H9 (cell line): Measurements from ENCODE around the gene FSIP1. TPM values are rescaled to one million over a fixed set of nuclear protein-coding genes. Genes with fewer than 3 reads are reported as not detected.

Experiments used
- DNase-seq: peaks from one replicate; pipeline ENCODE4 v3.0.0-alpha.2; 2017
- H2AFZ ChIP-seq: one replicate; pipeline ENCODE4 v1.6.1; 2013; ENCODE audit warnings: mild to moderate bottlenecking, low read length, control low read depth, moderate library complexity
- H2AK5ac ChIP-seq: 2 replicates; pipeline ENCODE4 v1.6.1; 2013; ENCODE audit warnings: low read length, control low read depth, mixed read lengths; ENCODE audit not compliant: insufficient read length
- H2BK120ac ChIP-seq: one replicate; pipeline ENCODE4 v1.6.1; 2013; ENCODE audit warnings: low read depth, mild to moderate bottlenecking, low read length, control low read depth, inconsistent platforms; ENCODE audit not compliant: poor library complexity, severe bottlenecking
- H2BK12ac ChIP-seq: 2 replicates; pipeline ENCODE4 v1.6.1; 2013; ENCODE audit warnings: low read length, control low read depth, mixed read lengths, low read depth; ENCODE audit not compliant: insufficient read length
- H2BK15ac ChIP-seq: 2 replicates; pipeline ENCODE4 v1.6.1; 2013; ENCODE audit warnings: low read depth, low read length, control low read depth
- H2BK20ac ChIP-seq: one replicate; pipeline ENCODE4 v1.6.1; 2013; ENCODE audit warnings: low read depth, mild to moderate bottlenecking, low read length, control low read depth, inconsistent platforms; ENCODE audit not compliant: poor library complexity, severe bottlenecking
- H2BK5ac ChIP-seq: 2 replicates; pipeline ENCODE4 v1.6.1; 2013; ENCODE audit warnings: low read length, control low read depth, mixed read lengths; ENCODE audit not compliant: insufficient read length
- H3K14ac ChIP-seq: 2 replicates; pipeline ENCODE4 v1.6.1; 2013; ENCODE audit warnings: low read length, control low read depth; ENCODE audit not compliant: insufficient read depth
- H3K18ac ChIP-seq: 2 replicates; pipeline ENCODE4 v1.6.1; 2013; ENCODE audit warnings: low read depth, mild to moderate bottlenecking, mixed read lengths, low read length, control low read depth; ENCODE audit not compliant: insufficient read length
- H3K23ac ChIP-seq: 2 replicates; pipeline ENCODE4 v1.6.1; 2013; ENCODE audit warnings: low read length, control low read depth, mixed read lengths, low read depth; ENCODE audit not compliant: insufficient read length
- H3K23me2 ChIP-seq: 2 replicates; pipeline ENCODE4 v1.6.1; 2013; ENCODE audit warnings: low read depth, mild to moderate bottlenecking, mixed read lengths, low read length, control low read depth; ENCODE audit not compliant: insufficient read length, poor library complexity, severe bottlenecking
- H3K27ac ChIP-seq: 2 replicates; pipeline ENCODE4 v1.5.1; 2013; ENCODE audit warnings: low read length, control low read depth, mixed read lengths, low read depth; ENCODE audit not compliant: insufficient read length
- H3K27me3 ChIP-seq: 2 replicates; pipeline ENCODE4 v1.6.1; 2013; ENCODE audit warnings: low read length, control low read depth, inconsistent platforms; ENCODE audit not compliant: insufficient read depth
- H3K4ac ChIP-seq: 2 replicates; pipeline ENCODE4 v1.6.1; 2013; ENCODE audit warnings: low read depth, mild to moderate bottlenecking, control low read depth, inconsistent platforms, low read length, moderate library complexity
- H3K4me1 ChIP-seq: 2 replicates; pipeline ENCODE4 v1.6.1; 2013; ENCODE audit warnings: low read length, control low read depth, inconsistent platforms; ENCODE audit not compliant: insufficient read depth
- H3K4me2 ChIP-seq: 2 replicates; pipeline ENCODE4 v1.6.1; 2013; ENCODE audit warnings: low read length, control low read depth, mixed read lengths; ENCODE audit not compliant: insufficient read length, insufficient read depth
- H3K56ac ChIP-seq: 2 replicates; pipeline ENCODE4 v1.6.1; 2013; ENCODE audit warnings: low read depth, mild to moderate bottlenecking, mixed read lengths, low read length, control low read depth; ENCODE audit not compliant: insufficient read length
- H3K79me1 ChIP-seq: 2 replicates; pipeline ENCODE4 v1.6.1; 2013; ENCODE audit warnings: low read depth, mild to moderate bottlenecking, moderate library complexity, low read length, control low read depth, inconsistent platforms; ENCODE audit not compliant: insufficient read depth, poor library complexity, severe bottlenecking
- H3K79me2 ChIP-seq: 2 replicates; pipeline ENCODE4 v1.6.1; 2013; ENCODE audit warnings: low read length, control low read depth, inconsistent platforms; ENCODE audit not compliant: insufficient read depth
- H3K9ac ChIP-seq: 2 replicates; pipeline ENCODE4 v1.6.1; 2013; ENCODE audit warnings: low read length, control low read depth, mixed read lengths; ENCODE audit not compliant: insufficient read length; ENCODE audit errors: extremely low read depth
- H3K9me3 ChIP-seq: one replicate; pipeline ENCODE4 v1.6.1; 2013; ENCODE audit warnings: low read depth, low read length, inconsistent platforms; ENCODE audit not compliant: control insufficient read depth
- H3T11ph ChIP-seq: one replicate; pipeline ENCODE4 v1.6.1; 2013; ENCODE audit warnings: mild to moderate bottlenecking, low read length, control low read depth, inconsistent platforms
- H4K20me1 ChIP-seq: one replicate; pipeline ENCODE4 v1.6.1; 2013; ENCODE audit not compliant: control insufficient read depth, insufficient read length, insufficient read depth
- H4K5ac ChIP-seq: 2 replicates; pipeline ENCODE4 v1.6.1; 2013; ENCODE audit warnings: low read depth, mild to moderate bottlenecking, mixed read lengths, low read length, control low read depth; ENCODE audit not compliant: insufficient read length
- H4K8ac ChIP-seq: replicated peaks from 2 replicates; pipeline ENCODE4 v1.6.1; 2013; ENCODE audit warnings: low read length, control low read depth, mixed read lengths, low read depth; ENCODE audit not compliant: insufficient read length
- H4K91ac ChIP-seq: 2 replicates; pipeline ENCODE4 v1.6.1; 2013; ENCODE audit warnings: low read depth, mild to moderate bottlenecking, moderate library complexity, mixed read lengths, low read length, control low read depth; ENCODE audit not compliant: insufficient read length
- H3K27ac Mint-ChIP-seq, 3 experiments: 2 replicates in 2 of 3; 3 replicates in 1 of 3; pipeline ENCODE4 v1.8.0; 2020 to 2021; ENCODE audit warnings: mixed read lengths in 3 of 3, mild to moderate bottlenecking in 1 of 3, moderate library complexity in 1 of 3
- H3K27me3 Mint-ChIP-seq: 2 replicates; pipeline ENCODE4 v1.8.0; 2021; ENCODE audit warnings: low read depth, mild to moderate bottlenecking, moderate library complexity, mixed read lengths
- H3K36me3 Mint-ChIP-seq, 3 experiments: 2 replicates in 2 of 3; 3 replicates in 1 of 3; pipeline ENCODE4 v1.8.0; 2020 to 2021; ENCODE audit warnings: low read depth in 3 of 3, mixed read lengths in 3 of 3; ENCODE audit not compliant: insufficient read depth in 1 of 3
- H3K4me1 Mint-ChIP-seq, 2 experiments: 2 replicates each; pipeline ENCODE4 v1.8.0; 2020; ENCODE audit warnings: mixed read lengths in 2 of 2
- H3K4me3 Mint-ChIP-seq, 2 experiments: 2 replicates in 1 of 2; 3 replicates in 1 of 2; pipeline ENCODE4 v1.8.0; 2020 to 2021; ENCODE audit warnings: mild to moderate bottlenecking in 2 of 2, mixed read lengths in 2 of 2, moderate library complexity in 1 of 2
- H3K9me3 Mint-ChIP-seq, 2 experiments: 2 replicates in 1 of 2; 3 replicates in 1 of 2; pipeline ENCODE4 v1.8.0; 2020; ENCODE audit warnings: mild to moderate bottlenecking in 2 of 2, mixed read lengths in 2 of 2, moderate library complexity in 1 of 2
- CTCF ChIP-seq: fragments of 200-600 bp; sonication (generic); conservative IDR thresholded peaks from 3 replicates; pipeline ENCODE4 v1.8.0; 2021; ENCODE audit warnings: antibody characterized with exemption, mild to moderate bottlenecking
- WGBS: extraction: QIAGEN DNeasy Blood & Tissue Kit; methylation state at CpG from one replicate; pipeline ENCODE4 v1.1.7; 2013; ENCODE audit warnings: missing lambda C conversion rate, low lambda C conversion rate, mixed read lengths; ENCODE audit not compliant: insufficient read length; ENCODE audit errors: extremely low coverage; 5-methylcytosine and 5-hydroxymethylcytosine counted together
- total RNA-seq: library from RNA; stranded (reverse); gene quantifications from 2 replicates; pipeline ENCODE4 v1.2.1, GENCODE V29; 2021

The FSIP1 gene
- total RNA-seq, 1 experiment from 2014 or later: 0.96 TPM

- Histone ChIP-seq H3K23me2 (no peaks in the 10 kb centered on the region), H2BK120ac (no peak overlapping the region), H4K8ac (no peak overlapping the region), H3T11ph (no peak overlapping the region), H3K9me3 (no peaks in the 10 kb centered on the region), H2BK20ac (no peak overlapping the region), H3K79me1 (no peaks in the 10 kb centered on the region), H3K4me2 (no peak overlapping the region), H2AK5ac (no peak overlapping the region), H3K18ac (no peak overlapping the region), H2BK12ac (no peak overlapping the region), H3K4me1 (no peaks in the 10 kb centered on the region), H4K5ac (no peak overlapping the region), H3K27me3 (no peaks in the 10 kb centered on the region), H3K14ac (no peak overlapping the region), H2BK5ac (no peak overlapping the region), H3K79me2 (no peaks in the 10 kb centered on the region), H3K4ac (no peak overlapping the region), H3K56ac (no peak overlapping the region), H3K27ac (no peak overlapping the region), H2AFZ (no peak overlapping the region), H3K23ac (no peak overlapping the region), H2BK15ac (no peak overlapping the region), H4K20me1 (no peaks in the 10 kb centered on the region), H4K91ac (no peak overlapping the region), H3K9ac (no peak overlapping the region)
- no peaks in the 10 kb centered on the region for H3K27me3 Mint-ChIP-seq
- H3K4me1 Mint-ChIP-seq: peaks cover 0 to 4% of the 10 kb centered on the region in 2 experiments; a peak in 2 of 4 replicates
- no peaks in the 10 kb centered on the region; a peak in 1 of 7 replicates for H3K36me3 Mint-ChIP-seq
- no peak for TF ChIP-seq CTCF
- no peak for DNase-seq
- H3K27ac Mint-ChIP-seq: peak overlapping the region in 1 of 3 experiments; percentile 45; a peak in 1 of 7 replicates
- no peaks in the 10 kb centered on the region for H3K9me3 Mint-ChIP-seq
- H3K4me3 Mint-ChIP-seq: no peak overlapping the region; a peak in 1 of 5 replicates
- WGBS: no CpG with 5 or more reads among the region's 6 CpGs
These were observed 46.0 kb downstream of the FSIP1 start for GRCh38 chr15:39736412-39737195.
